Heart left ventricle (tissue), 13 donors: ENCODE data around the gene GPC6.

Experiments
- CTCF ChIP-seq, 12 donors: fragments of 200-600 bp; sonication (generic) in 4 of 12; IDR thresholded peaks; one replicate each; pipeline versions ENCODE4 v1.5.0 to v1.8.0; 2018 to 2022; ENCODE audit warnings: antibody characterized with exemption in 12 of 12, mild to moderate bottlenecking in 5 of 12
- POLR2A ChIP-seq, 2 donors: fragments of 450-650 bp; IDR thresholded peaks; one replicate each; pipeline ENCODE4 v1.6.1; 2017; ENCODE audit warnings: antibody characterized with exemption in 2 of 2, mild to moderate bottlenecking in 2 of 2, moderate library complexity in 2 of 2
- donor health status: ischemic (EF 13 %, LVEDD 7.1; RV severe dilation, severe dysfunction).
- donor health status: DM: no; HTN: yes; CAD: no.
- donor health status: DM: no; HTN: no; CAD: no.
- donor health status: ischemic (EF 25% LVEDD 6.9; RV normal size, moderate dysfunction).
- donor health status: ischemic (EF 25% LVEDD 5.7; RV mildly dilated, moderate dysfunction).
- donor health status: ischemic (EF 35%, LVEDD 5.7; RV mildly dilated, moderate dysfunction).
- donor health status: nonischemic (EF 11% LVEDD 7.7; RV severe dilation, severe dysfunction).
- donor health status: DM: yes; HTN: yes; CAD: no.
- donor health status: PGD.
- donor health status: ischemic (EF 29% LVEDD 5.4; RV normal size, mild dysfunction).
- donor health status: nonischemic (EF 23%, LVEDD 6.1; RV moderate dilation, normal function).

GRCh38 chr13:94305033-94305432 lies 1078.4 kb downstream of the GPC6 start:
- TF ChIP-seq CTCF (IDR thresholded peaks at IDR 0.05) (no peak), POLR2A (IDR thresholded peaks at IDR 0.05) (no peak)
